Breast epithelium (tissue), 4 donors: ENCODE data around the gene RFNG. TPM values are rescaled to one million over a fixed set of nuclear protein-coding genes. Genes with fewer than 3 reads are reported as not detected.

Source experiments
- DNase-seq, 2 donors: peaks; one replicate each; pipeline ENCODE4 v3.0.0-alpha.2; 2019; ENCODE audit warnings: low spot score in 2 of 2
- H3K27ac ChIP-seq, 2 donors: fragments of 200-600 bp; sonication (generic) in 1 of 2; one replicate each; pipeline ENCODE4 v1.5.1; 2016 to 2019; ENCODE audit warnings: mild to moderate bottlenecking in 1 of 2
- H3K27me3 ChIP-seq, 2 donors: fragments of 200-600 bp; sonication (generic) in 1 of 2; one replicate each; pipeline versions ENCODE4 v1.5.1 to v1.6.0; 2017 to 2019; ENCODE audit warnings: control low read depth in 1 of 2, mild to moderate bottlenecking in 1 of 2
- H3K36me3 ChIP-seq: fragments of 200-600 bp; one replicate; pipeline ENCODE4 v1.5.1; 2019
- H3K4me1 ChIP-seq, 2 donors: fragments of 200-600 bp; sonication (generic); one replicate each; pipeline ENCODE4 v1.5.1; 2016 to 2019; ENCODE audit warnings: control low read depth in 1 of 2
- H3K4me3 ChIP-seq, 3 donors: fragments of 200-600 bp; sonication (generic); 1 replicate in 2 of 3; 2 replicates in 1 of 3; pipeline ENCODE4 v1.5.1; 2016 to 2019; ENCODE audit warnings: mild to moderate bottlenecking in 3 of 3, moderate library complexity in 2 of 3
- H3K9me3 ChIP-seq, 2 donors: fragments of 200-600 bp; sonication (generic) in 1 of 2; one replicate each; pipeline ENCODE4 v1.5.1; 2016 to 2019; ENCODE audit warnings: control low read depth in 1 of 2
- POLR2A ChIP-seq: fragments of 450-650 bp; IDR thresholded peaks from one replicate; pipeline ENCODE4 v1.6.1; 2016; ENCODE audit warnings: antibody characterized with exemption, mild to moderate bottlenecking, moderate library complexity
- POLR2AphosphoS5 ChIP-seq, 3 donors: sonication (generic); formaldehyde crosslinking; IDR thresholded peaks; one replicate each; pipeline ENCODE4 v1.6.1; 2017; ENCODE audit warnings: antibody characterized with exemption in 3 of 3
- intact Hi-C: fragments of 100-400 bp; cut with DNase I; formaldehyde crosslinking; loops from one replicate; pipeline ENCODE4 v1.15.1; 2023; ENCODE audit warnings: low total_unique reads
- total RNA-seq, 3 donors: library from RNA; depleted of rRNA; stranded (reverse); fragments of >200 nt; gene quantifications; one replicate each; pipeline ENCODE4 v1.1.0, GENCODE V29; 2016
- TF ChIP-seq, protein P1 (sequence below), 3 donors: fragments of 450-650 bp; IDR thresholded peaks; one replicate each; pipeline ENCODE4 v1.5.1; 2016 to 2017; ENCODE audit warnings: antibody characterized with exemption in 3 of 3, mild to moderate bottlenecking in 3 of 3, moderate library complexity in 3 of 3

RFNG gene
- total RNA-seq, 3 donors from 2014 or later: 30.5 to 49.4 (median 31.8) TPM

DNA sequence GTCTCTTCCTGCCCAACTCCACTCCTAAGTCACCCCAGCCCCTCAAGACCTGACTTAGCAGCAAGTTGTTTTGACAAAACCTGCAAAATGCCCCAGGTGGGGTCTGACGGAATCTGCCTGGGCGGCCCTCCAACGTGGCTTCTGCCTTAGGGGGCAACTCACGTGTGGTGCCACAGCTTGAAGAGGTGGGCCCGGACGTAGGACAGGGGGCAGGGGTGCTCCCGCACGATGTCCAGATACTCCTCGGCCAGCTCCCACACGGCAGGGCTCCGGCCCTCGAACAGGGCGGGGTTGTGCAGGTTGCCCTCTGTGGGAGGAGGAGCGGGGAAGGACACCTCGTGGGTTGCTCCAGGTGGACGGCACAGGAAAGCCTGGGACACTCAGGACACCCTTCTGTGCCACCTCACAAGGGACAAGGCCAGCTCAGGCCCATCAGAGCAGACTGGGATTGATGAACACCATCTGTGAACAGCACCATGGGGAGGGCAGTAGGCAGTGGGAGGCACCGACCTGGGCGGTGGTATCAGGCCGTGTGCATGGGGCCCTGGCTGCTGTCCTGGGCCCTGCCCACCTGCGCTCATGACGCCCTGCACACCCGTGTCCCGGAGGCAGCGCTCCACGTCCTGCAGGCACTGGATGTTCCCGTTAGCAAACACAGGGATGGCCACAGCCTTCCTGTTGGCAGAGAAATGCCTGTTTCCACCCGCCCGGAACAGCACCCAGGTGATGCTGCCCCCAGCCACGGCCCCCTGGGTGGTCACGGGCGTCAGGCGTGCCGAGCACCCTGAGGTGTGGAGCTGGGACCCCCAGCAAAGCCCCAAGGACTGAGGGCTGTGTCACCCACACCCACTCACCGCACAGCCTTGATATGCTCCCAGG lies 9.7 kb upstream of the RFNG start:
- Histone ChIP-seq H3K27me3 (no peaks in the 10 kb centered on the region), H3K9me3 (no peaks in the 10 kb centered on the region), H3K27ac (no peak overlapping the region), H3K4me1 (peaks cover 0 to 11% of the 10 kb centered on the region in 2 donors), H3K36me3 (peaks cover 5% of the 10 kb centered on the region), H3K4me3 (no peak overlapping the region)
- TF ChIP-seq POLR2AphosphoS5 (IDR thresholded peaks at IDR 0.05): no peak
- TF ChIP-seq, protein P1, sequence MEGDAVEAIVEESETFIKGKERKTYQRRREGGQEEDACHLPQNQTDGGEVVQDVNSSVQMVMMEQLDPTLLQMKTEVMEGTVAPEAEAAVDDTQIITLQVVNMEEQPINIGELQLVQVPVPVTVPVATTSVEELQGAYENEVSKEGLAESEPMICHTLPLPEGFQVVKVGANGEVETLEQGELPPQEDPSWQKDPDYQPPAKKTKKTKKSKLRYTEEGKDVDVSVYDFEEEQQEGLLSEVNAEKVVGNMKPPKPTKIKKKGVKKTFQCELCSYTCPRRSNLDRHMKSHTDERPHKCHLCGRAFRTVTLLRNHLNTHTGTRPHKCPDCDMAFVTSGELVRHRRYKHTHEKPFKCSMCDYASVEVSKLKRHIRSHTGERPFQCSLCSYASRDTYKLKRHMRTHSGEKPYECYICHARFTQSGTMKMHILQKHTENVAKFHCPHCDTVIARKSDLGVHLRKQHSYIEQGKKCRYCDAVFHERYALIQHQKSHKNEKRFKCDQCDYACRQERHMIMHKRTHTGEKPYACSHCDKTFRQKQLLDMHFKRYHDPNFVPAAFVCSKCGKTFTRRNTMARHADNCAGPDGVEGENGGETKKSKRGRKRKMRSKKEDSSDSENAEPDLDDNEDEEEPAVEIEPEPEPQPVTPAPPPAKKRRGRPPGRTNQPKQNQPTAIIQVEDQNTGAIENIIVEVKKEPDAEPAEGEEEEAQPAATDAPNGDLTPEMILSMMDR (IDR thresholded peaks at IDR 0.05): no peak
- no peak for TF ChIP-seq POLR2A
- no peak for DNase-seq
- intact Hi-C loops: no loop called here

DNA sequence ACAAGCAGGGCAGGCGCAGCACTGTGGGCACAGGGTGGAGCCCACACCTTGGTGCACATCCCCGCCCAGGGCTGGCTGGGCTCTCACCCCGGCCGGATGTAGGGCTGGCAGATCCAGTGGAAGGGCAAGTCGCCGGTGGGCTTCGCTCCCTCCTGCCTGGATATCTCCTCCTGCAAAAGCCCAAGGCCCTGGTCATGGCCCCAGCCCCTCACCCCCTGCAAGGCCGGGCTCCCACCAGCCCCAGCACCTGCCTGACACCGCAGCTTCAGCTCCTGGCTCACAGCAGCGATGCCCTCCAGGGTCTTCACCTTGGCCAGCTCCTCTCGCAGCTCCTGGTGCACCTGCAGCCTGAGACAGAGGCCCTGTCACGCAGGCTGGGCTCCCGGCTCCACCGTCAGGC lies 9.0 kb upstream of the RFNG start:
- peaks cover 0 to 11% of the 10 kb centered on the region in 2 donors for H3K4me1 ChIP-seq
- H3K27ac ChIP-seq: no peak overlapping the region
- H3K4me3 ChIP-seq: no peak overlapping the region
- H3K27me3 ChIP-seq: no peaks in the 10 kb centered on the region
- peaks cover 5% of the 10 kb centered on the region for H3K36me3 ChIP-seq
- intact Hi-C loops: no loop called here
- DNase-seq: no peak
- TF ChIP-seq, protein P1 (IDR thresholded peaks at IDR 0.05): no peak
- no peaks in the 10 kb centered on the region for H3K9me3 ChIP-seq

DNA sequence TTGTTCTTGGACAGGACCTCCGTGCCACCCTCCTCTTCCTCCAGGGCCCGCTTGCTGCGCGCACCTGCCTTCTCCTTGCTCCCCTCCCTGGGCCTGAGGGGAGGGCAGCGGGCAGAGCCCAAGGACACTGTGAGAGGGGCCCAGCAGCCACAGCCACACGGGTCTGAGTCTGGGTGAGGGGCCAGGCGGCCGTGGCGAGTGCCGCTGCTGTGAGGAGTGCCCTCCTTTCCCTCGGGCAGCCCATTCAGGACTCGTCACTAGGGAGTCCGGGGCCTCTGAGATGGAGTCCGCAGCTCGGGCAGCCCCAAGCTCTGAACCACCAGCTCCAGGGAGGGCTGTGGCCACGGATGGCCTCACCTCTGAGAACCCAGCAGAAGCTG lies 8.4 kb upstream of the RFNG start:
- peaks cover 0 to 11% of the 10 kb centered on the region in 2 donors for H3K4me1 ChIP-seq
- no peak overlapping the region for H3K27ac ChIP-seq
- no peaks in the 10 kb centered on the region for H3K27me3 ChIP-seq
- TF ChIP-seq POLR2A: no peak
- H3K9me3 ChIP-seq: no peaks in the 10 kb centered on the region
- no peak for DNase-seq
- H3K4me3 ChIP-seq: no peak overlapping the region
- H3K36me3 ChIP-seq: peaks cover 5% of the 10 kb centered on the region
- intact Hi-C loops: no loop called here

DNA sequence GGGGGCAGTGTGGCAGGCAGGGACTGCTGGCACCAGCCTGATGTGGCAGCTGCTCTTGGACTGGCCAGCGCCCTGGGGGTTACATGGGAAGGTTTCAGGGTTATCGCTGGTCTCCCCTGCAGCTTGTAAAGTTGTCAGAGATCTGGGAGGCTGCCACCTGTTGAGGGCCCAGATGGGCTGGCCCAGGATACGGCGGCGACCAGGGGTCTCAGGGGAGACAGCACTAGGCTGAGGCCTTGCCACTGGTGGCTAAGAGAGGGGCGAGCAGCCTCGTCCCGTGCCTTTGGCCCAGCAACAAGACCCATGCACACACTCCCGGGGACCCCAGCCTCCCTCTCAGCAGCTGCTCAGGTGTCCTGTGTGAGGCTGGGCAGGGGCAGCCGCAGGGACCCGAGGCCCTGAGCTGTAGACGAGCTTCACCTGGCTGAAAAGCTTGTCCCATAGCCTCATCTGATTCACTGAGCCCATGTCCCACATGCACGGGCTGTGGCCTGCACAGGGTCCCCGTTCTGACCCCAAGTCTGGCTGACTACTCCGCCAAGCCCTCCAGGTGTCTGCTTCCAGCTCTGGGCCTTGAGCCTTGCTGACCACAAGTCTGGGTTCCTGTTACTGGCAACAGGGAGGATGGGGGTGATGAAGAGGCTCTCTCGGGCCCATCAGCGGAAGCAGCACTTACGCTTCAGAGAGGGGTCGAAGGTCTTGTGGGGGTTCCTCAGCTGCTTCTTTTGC lies 7.8 kb upstream of the RFNG start:
- no peaks in the 10 kb centered on the region for H3K9me3 ChIP-seq
- intact Hi-C loops: no loop called here
- peaks cover 5% of the 10 kb centered on the region for H3K36me3 ChIP-seq
- H3K4me1 ChIP-seq: peaks cover 0 to 7% of the 10 kb centered on the region in 2 donors
- TF ChIP-seq POLR2AphosphoS5 (IDR thresholded peaks at IDR 0.05): no peak
- no peak for DNase-seq
- H3K4me3 ChIP-seq: no peak overlapping the region
- H3K27me3 ChIP-seq: no peaks in the 10 kb centered on the region
- no peak overlapping the region for H3K27ac ChIP-seq

DNA sequence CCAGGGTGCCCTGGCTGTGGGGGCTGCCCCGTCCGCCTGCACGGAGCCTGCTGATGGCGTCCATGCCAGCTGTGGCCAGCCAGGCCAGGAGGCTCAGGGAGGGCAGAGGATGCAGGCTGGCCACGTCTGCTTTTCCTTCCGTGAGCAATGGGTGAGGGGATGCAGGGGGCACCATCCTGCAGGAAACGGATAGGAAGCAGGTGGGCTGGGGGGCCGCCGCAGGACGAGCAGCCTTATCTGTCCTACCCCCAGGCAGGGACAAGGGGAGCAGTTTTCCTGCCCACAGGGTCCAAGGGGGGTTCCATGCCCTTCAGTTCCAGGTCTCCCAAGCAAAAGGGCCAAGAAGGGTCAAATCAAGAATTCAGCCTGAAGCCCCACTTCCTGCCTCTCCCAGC lies 7.2 kb upstream of the RFNG start:
- TF ChIP-seq POLR2AphosphoS5 (IDR thresholded peaks at IDR 0.05) (no peak), POLR2A (no peak)
- TF ChIP-seq, protein P1 (IDR thresholded peaks at IDR 0.05): no peak
- H3K4me3 ChIP-seq: no peak overlapping the region
- no peaks in the 10 kb centered on the region for H3K9me3 ChIP-seq
- intact Hi-C loops: no loop called here
- no peaks in the 10 kb centered on the region for H3K27me3 ChIP-seq
- H3K4me1 ChIP-seq: peaks cover 0 to under 1% of the 10 kb centered on the region in 2 donors
- DNase-seq: no peak
- peaks cover 5% of the 10 kb centered on the region for H3K36me3 ChIP-seq
- no peak overlapping the region for H3K27ac ChIP-seq

DNA sequence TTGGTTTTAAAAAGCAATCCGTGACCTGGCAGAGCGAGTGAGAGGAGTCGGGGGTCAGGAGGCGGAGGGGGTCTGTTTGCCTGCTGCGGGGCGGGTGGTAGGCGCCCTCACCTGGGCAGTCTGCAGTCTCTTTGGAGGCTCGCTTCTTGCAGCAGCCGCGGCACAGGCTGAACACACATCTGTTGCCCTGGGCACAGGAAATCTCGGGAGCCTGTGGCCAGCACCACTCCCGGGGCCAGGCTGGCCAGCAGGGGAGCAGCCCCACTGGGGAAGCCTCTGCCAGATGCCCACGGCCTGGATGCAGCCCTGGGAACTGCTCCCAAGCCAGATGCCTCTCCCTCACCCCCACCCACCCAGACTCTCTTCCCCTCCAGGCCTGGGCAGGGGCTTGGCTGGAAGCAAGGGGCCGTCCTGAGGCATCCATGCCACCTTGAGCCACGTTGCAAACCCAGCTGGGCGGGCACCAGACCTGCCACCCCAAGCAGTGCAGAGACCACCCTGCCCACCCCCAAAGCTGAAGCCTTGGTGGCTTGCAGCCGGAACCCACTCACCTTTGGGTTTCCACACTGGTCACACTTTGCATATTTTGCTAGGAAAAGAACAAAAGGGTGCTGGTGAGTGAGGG lies 6.7 kb upstream of the RFNG start:
- Histone ChIP-seq H3K36me3 (peaks cover 5% of the 10 kb centered on the region), H3K27ac (no peak overlapping the region), H3K4me3 (no peak overlapping the region), H3K27me3 (no peaks in the 10 kb centered on the region), H3K4me1 (peaks cover 0 to 4% of the 10 kb centered on the region in 2 donors), H3K9me3 (no peaks in the 10 kb centered on the region)
- intact Hi-C loops: no loop called here
- TF ChIP-seq POLR2A (no peak), POLR2AphosphoS5 (IDR thresholded peaks at IDR 0.05) (no peak)
- TF ChIP-seq, protein P1 (IDR thresholded peaks at IDR 0.05): no peak
- no peak for DNase-seq
